HepG2 (cell line): Measurements from ENCODE around the gene WDR18. TPM values are rescaled to one million over a fixed set of nuclear protein-coding genes. Genes with fewer than 3 reads are reported as not detected.

ENCODE experiments used
- CREB1 ChIP-seq, 2 experiments: fragments of 450-650 bp in 1 of 2; IDR thresholded peaks; 2 replicates each; pipeline ENCODE4 v1.6.1; 2016 to 2017; ENCODE audit warnings: control low read depth in 1 of 2, mild to moderate bottlenecking in 1 of 2, missing compliant biosample characterization in 1 of 2, missing genetic modification characterization in 1 of 2
- DNMT1 ChIP-seq: sonication (generic); formaldehyde crosslinking; IDR thresholded peaks from 2 replicates; pipeline ENCODE4 v1.5.1; 2020; ENCODE audit warnings: mild to moderate bottlenecking, missing genetic modification reagents
- HDAC1 ChIP-seq: sonication (generic); formaldehyde crosslinking; IDR thresholded peaks from 2 replicates; pipeline ENCODE4 v1.5.1; 2020; ENCODE audit warnings: mild to moderate bottlenecking, missing genetic modification reagents
- IKZF1 ChIP-seq: fragments of 450-650 bp; IDR thresholded peaks from 2 replicates; pipeline ENCODE4 v1.7.1; 2016
- MIER3 ChIP-seq: IDR thresholded peaks from 2 replicates; pipeline ENCODE4 v1.6.1; 2016; ENCODE audit warnings: missing compliant biosample characterization, borderline replicate concordance
- NCOA1 ChIP-seq: sonication (generic); formaldehyde crosslinking; IDR thresholded peaks from 2 replicates; pipeline ENCODE4 v1.9.0; 2021; ENCODE audit warnings: missing genetic modification reagents
- NFKB2 ChIP-seq: sonication (generic); formaldehyde crosslinking; IDR thresholded peaks from 2 replicates; pipeline ENCODE4 v1.4.0; 2020; ENCODE audit warnings: missing genetic modification reagents, borderline replicate concordance
- NONO ChIP-seq, 2 experiments: fragments of 450-650 bp in 1 of 2; sonication (generic) in 1 of 2; formaldehyde crosslinking in 1 of 2; IDR thresholded peaks in 1 of 2; conservative IDR thresholded peaks in 1 of 2; 2 replicates each; pipeline versions ENCODE4 v1.6.1 to v1.8.0; 2017 to 2022; ENCODE audit warnings: mild to moderate bottlenecking in 1 of 2, missing genetic modification reagents in 1 of 2, moderate library complexity in 1 of 2
- PHF20 ChIP-seq: sonication (generic); formaldehyde crosslinking; IDR thresholded peaks from 2 replicates; pipeline ENCODE4 v1.5.0; 2020; ENCODE audit warnings: mild to moderate bottlenecking, missing genetic modification reagents
- SUZ12 ChIP-seq: fragments of 150-350 bp; IDR thresholded peaks from 2 replicates; pipeline ENCODE4 v1.6.1; 2014; ENCODE audit warnings: low read depth, low read length
- ZBTB1 ChIP-seq: sonication (generic); formaldehyde crosslinking; IDR thresholded peaks from 2 replicates; pipeline ENCODE4 v1.4.0; 2020; ENCODE audit warnings: missing genetic modification reagents, borderline replicate concordance
- ZFP1 ChIP-seq: IDR thresholded peaks from 2 replicates; pipeline ENCODE4 v1.6.1; 2016
- ZKSCAN5 ChIP-seq: sonication (generic); formaldehyde crosslinking; IDR thresholded peaks from 2 replicates; pipeline ENCODE4 v1.5.1; 2020; ENCODE audit warnings: mild to moderate bottlenecking, missing genetic modification reagents
- ZNF263 ChIP-seq: sonication (generic); formaldehyde crosslinking; IDR thresholded peaks from 2 replicates; pipeline ENCODE4 v1.4.0; 2020; ENCODE audit warnings: missing genetic modification reagents
- ZNF44 ChIP-seq: sonication (generic); formaldehyde crosslinking; IDR thresholded peaks from 2 replicates; pipeline ENCODE4 v1.5.1; 2020; ENCODE audit warnings: mild to moderate bottlenecking, missing genetic modification reagents
- ZNF589 ChIP-seq: sonication (generic); formaldehyde crosslinking; conservative IDR thresholded peaks from 2 replicates; pipeline ENCODE4 v1.8.0; 2022; ENCODE audit warnings: mild to moderate bottlenecking, moderate library complexity, missing genetic modification reagents
- ZSCAN12 ChIP-seq: sonication (generic); formaldehyde crosslinking; IDR thresholded peaks from 2 replicates; pipeline ENCODE4 v1.9.0; 2021; ENCODE audit warnings: mild to moderate bottlenecking, missing genetic modification reagents
- polyA plus RNA-seq, 8 experiments: library from polyadenylated mRNA; depleted of rRNA in 3 of 8; stranded (reverse) in 7 of 8; unstranded in 1 of 8; fragments of >200 nt; fragmentation: Illumina TruSeq in 4 of 8; extraction: Trizol in 4 of 8; gene quantifications; 2 replicates each; pipeline versions ENCODE4 v1.2.1 to v1.2.3, GENCODE V29; 2011 to 2016; ENCODE audit warnings: low read depth in 4 of 8, missing spikeins in 1 of 8, mixed read lengths in 1 of 8; ENCODE audit not compliant: insufficient read depth in 1 of 8
- total RNA-seq, 5 experiments: library from RNA; depleted of rRNA; stranded (reverse); fragments of >200 nt; fragmentation: Illumina TruSeq; extraction: Trizol; gene quantifications; 2 replicates each; pipeline ENCODE4 v1.2.3, GENCODE V29; 2016; ENCODE audit warnings: low read depth in 1 of 5
- TF ChIP-seq, protein P1 (sequence below): sonication (generic); formaldehyde crosslinking; IDR thresholded peaks from 2 replicates; pipeline ENCODE4 v1.9.0; 2021; ENCODE audit warnings: missing genetic modification reagents, borderline replicate concordance
- TF ChIP-seq, protein P2 (sequence below): sonication (generic); formaldehyde crosslinking; IDR thresholded peaks from 2 replicates; pipeline ENCODE4 v1.5.1; 2020; ENCODE audit warnings: missing genetic modification reagents, mild to moderate bottlenecking, borderline replicate concordance
- TF ChIP-seq, protein P3 (sequence below): sonication (generic); formaldehyde crosslinking; IDR thresholded peaks from 2 replicates; pipeline ENCODE4 v1.8.0; 2022; ENCODE audit warnings: missing genetic modification reagents, mild to moderate bottlenecking, inconsistent platforms, borderline replicate concordance
- TF ChIP-seq, protein P4 (sequence below): sonication (generic); formaldehyde crosslinking; IDR thresholded peaks from 2 replicates; pipeline ENCODE4 v1.5.1; 2020; ENCODE audit warnings: mild to moderate bottlenecking, missing genetic modification reagents, moderate library complexity

Gene WDR18
- total and polyA plus RNA-seq, 2 of the 13 experiments (the other 11 are each of a cell fraction or from before 2014, with no cell fraction given): 36.4 to 47.6 TPM

DNA sequence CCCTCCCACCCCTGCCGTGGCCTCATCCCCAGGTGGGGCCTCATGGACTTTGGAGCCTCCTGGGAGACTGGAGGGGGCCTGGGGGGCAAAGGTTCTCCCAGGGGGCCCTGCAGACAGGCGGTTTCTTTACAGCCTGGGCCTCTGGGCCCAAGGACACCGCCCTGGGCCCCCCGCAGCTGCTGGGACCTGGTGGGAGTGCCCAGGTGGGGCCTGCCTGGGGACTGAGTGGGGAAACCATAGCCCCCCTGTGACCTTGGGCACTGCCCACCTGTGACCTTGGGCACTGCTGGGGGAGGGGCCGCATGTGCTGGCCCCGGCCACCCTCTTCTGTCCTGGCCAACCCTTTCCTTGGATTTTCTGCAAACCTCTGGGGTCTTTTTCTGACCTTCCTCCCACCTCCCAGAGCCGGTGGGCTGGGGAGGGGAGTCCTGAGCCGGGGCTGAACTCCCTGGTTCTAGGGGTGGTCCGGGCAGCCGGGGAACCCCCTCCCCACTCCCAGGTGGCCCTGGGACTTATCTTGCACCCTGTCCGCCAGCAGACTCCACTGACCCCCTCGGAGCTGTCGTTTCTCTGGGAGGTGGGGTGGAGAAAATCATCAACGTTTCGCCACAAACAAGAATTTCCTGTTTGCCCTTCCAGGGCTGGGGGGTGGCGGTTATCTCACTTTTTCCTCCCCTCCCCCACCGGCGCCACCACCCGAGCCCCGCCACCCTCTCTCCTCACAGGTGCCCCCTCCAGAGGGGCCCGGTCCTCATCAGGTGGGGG lies 31.3 kb upstream of the WDR18 start (continued):
- no peak for TF ChIP-seq ZBTB1 (CRISPR knock-in tag)
- TF ChIP-seq IKZF1: no peak
- TF ChIP-seq, protein P1, sequence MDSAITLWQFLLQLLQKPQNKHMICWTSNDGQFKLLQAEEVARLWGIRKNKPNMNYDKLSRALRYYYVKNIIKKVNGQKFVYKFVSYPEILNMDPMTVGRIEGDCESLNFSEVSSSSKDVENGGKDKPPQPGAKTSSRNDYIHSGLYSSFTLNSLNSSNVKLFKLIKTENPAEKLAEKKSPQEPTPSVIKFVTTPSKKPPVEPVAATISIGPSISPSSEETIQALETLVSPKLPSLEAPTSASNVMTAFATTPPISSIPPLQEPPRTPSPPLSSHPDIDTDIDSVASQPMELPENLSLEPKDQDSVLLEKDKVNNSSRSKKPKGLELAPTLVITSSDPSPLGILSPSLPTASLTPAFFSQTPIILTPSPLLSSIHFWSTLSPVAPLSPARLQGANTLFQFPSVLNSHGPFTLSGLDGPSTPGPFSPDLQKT (CRISPR knock-in tag): no peak
- peak; percentile 94 for TF ChIP-seq HDAC1 (CRISPR knock-in tag)
- peak; percentile 99 for TF ChIP-seq NCOA1 (CRISPR knock-in tag)
- TF ChIP-seq ZKSCAN5 (CRISPR knock-in tag): no peak
- TF ChIP-seq NFKB2: peak; percentile 84; the same call in 1 of the 2 replicates
- TF ChIP-seq ZNF44 (CRISPR knock-in tag): 0 out of 2 replicates have a peak, but pooled peaks have one; percentile 4
- TF ChIP-seq ZNF263 (CRISPR knock-in tag): 0 out of 2 replicates have a peak, but pooled peaks have one; percentile 41
- TF ChIP-seq DNMT1 (CRISPR knock-in tag): no peak
- TF ChIP-seq, protein P2, sequence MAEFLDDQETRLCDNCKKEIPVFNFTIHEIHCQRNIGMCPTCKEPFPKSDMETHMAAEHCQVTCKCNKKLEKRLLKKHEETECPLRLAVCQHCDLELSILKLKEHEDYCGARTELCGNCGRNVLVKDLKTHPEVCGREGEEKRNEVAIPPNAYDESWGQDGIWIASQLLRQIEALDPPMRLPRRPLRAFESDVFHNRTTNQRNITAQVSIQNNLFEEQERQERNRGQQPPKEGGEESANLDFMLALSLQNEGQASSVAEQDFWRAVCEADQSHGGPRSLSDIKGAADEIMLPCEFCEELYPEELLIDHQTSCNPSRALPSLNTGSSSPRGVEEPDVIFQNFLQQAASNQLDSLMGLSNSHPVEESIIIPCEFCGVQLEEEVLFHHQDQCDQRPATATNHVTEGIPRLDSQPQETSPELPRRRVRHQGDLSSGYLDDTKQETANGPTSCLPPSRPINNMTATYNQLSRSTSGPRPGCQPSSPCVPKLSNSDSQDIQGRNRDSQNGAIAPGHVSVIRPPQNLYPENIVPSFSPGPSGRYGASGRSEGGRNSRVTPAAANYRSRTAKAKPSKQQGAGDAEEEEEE (CRISPR knock-in tag): no peak
- TF ChIP-seq ZFP1 (CRISPR knock-in tag): no peak; the same call in 1 of the 2 replicates
- TF ChIP-seq, protein P3, sequence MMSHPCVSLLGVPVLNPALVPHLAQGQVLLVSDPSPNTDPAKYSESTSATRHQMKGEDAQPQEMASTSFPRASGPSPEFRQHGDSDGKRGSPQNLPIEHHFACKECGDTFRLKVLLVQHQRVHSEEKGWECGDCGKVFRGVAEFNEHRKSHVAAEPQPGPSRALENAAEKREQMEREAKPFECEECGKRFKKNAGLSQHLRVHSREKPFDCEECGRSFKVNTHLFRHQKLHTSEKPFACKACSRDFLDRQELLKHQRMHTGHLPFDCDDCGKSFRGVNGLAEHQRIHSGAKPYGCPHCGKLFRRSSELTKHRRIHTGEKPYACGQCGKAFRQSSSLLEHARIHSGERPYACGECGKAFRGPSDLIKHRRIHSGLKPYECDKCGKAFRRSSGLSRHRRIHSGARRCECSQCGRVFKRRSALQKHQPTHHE (CRISPR knock-in tag): no peak
- TF ChIP-seq, protein P4, sequence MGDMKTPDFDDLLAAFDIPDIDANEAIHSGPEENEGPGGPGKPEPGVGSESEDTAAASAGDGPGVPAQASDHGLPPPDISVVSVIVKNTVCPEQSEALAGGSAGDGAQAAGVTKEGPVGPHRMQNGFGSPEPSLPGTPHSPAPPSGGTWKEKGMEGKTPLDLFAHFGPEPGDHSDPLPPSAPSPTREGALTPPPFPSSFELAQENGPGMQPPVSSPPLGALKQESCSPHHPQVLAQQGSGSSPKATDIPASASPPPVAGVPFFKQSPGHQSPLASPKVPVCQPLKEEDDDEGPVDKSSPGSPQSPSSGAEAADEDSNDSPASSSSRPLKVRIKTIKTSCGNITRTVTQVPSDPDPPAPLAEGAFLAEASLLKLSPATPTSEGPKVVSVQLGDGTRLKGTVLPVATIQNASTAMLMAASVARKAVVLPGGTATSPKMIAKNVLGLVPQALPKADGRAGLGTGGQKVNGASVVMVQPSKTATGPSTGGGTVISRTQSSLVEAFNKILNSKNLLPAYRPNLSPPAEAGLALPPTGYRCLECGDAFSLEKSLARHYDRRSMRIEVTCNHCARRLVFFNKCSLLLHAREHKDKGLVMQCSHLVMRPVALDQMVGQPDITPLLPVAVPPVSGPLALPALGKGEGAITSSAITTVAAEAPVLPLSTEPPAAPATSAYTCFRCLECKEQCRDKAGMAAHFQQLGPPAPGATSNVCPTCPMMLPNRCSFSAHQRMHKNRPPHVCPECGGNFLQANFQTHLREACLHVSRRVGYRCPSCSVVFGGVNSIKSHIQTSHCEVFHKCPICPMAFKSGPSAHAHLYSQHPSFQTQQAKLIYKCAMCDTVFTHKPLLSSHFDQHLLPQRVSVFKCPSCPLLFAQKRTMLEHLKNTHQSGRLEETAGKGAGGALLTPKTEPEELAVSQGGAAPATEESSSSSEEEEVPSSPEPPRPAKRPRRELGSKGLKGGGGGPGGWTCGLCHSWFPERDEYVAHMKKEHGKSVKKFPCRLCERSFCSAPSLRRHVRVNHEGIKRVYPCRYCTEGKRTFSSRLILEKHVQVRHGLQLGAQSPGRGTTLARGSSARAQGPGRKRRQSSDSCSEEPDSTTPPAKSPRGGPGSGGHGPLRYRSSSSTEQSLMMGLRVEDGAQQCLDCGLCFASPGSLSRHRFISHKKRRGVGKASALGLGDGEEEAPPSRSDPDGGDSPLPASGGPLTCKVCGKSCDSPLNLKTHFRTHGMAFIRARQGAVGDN: peak; percentile 89
- no peak for TF ChIP-seq ZNF589
- TF ChIP-seq SUZ12: no peak
- TF ChIP-seq ZSCAN12: no peak
- TF ChIP-seq NONO (IDR thresholded peaks at IDR 0.05): no peak
- peak; percentile 79 for TF ChIP-seq NONO (CRISPR knock-in tag; conservative IDR thresholded peaks at IDR 0.05)
- peak; percentile 98 for TF ChIP-seq MIER3 (CRISPR knock-in tag)
- no peak for TF ChIP-seq CREB1 (IDR thresholded peaks at IDR 0.05)
- TF ChIP-seq CREB1 (CRISPR knock-in tag; IDR thresholded peaks at IDR 0.05): peak; percentile 77; the same call in 1 of the 2 replicates
- no peak; the same call in 1 of the 2 replicates for TF ChIP-seq PHF20 (CRISPR knock-in tag)
